Kidney epithelial cell (primary cell): ENCODE results near the gene AIFM2. TPM values are rescaled to one million over a fixed set of nuclear protein-coding genes. Genes with fewer than 3 reads are reported as not detected.

ENCODE experiments used
- DNase-seq: peaks from one replicate; pipeline ENCODE4 v3.0.0-alpha.2; 2010; ENCODE audit warnings: low read depth
- H3K27me3 ChIP-seq: 2 replicates; pipeline ENCODE4 v1.6.0; 2011; ENCODE audit warnings: low read length; ENCODE audit not compliant: control insufficient read depth, insufficient read depth
- H3K36me3 ChIP-seq: 2 replicates; pipeline ENCODE4 v1.5.1; 2011; ENCODE audit warnings: low read length; ENCODE audit not compliant: control insufficient read depth, insufficient read depth
- H3K4me3 ChIP-seq: 2 replicates; pipeline ENCODE4 v1.5.1; 2011; ENCODE audit warnings: low read depth, mild to moderate bottlenecking, control low read depth, low read length
- total RNA-seq: library from RNA; depleted of rRNA; stranded (reverse); fragments of >200 nt; gene quantifications from 2 replicates; pipeline ENCODE4 v1.2.3, GENCODE V29; 2015
- TF ChIP-seq, protein P1 (sequence below): IDR thresholded peaks from 2 replicates; pipeline ENCODE4 v1.5.1; 2011; ENCODE audit warnings: mild to moderate bottlenecking, moderate library complexity, low read length, control low read depth, inconsistent platforms; ENCODE audit not compliant: insufficient read depth, poor library complexity, severe bottlenecking

Gene AIFM2
- total RNA-seq, 1 donor from 2014 or later, result 12.4 TPM

- TF ChIP-seq, protein P1, sequence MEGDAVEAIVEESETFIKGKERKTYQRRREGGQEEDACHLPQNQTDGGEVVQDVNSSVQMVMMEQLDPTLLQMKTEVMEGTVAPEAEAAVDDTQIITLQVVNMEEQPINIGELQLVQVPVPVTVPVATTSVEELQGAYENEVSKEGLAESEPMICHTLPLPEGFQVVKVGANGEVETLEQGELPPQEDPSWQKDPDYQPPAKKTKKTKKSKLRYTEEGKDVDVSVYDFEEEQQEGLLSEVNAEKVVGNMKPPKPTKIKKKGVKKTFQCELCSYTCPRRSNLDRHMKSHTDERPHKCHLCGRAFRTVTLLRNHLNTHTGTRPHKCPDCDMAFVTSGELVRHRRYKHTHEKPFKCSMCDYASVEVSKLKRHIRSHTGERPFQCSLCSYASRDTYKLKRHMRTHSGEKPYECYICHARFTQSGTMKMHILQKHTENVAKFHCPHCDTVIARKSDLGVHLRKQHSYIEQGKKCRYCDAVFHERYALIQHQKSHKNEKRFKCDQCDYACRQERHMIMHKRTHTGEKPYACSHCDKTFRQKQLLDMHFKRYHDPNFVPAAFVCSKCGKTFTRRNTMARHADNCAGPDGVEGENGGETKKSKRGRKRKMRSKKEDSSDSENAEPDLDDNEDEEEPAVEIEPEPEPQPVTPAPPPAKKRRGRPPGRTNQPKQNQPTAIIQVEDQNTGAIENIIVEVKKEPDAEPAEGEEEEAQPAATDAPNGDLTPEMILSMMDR, result no peak
- H3K36me3 ChIP-seq, result no peaks in the 10 kb centered on the region
- no peak for DNase-seq
Observed at GRCh38 chr10:70063418-70064098, 69.1 kb downstream of the AIFM2 start.

More at GRCh38 chr10:70063418-70064098, 69.1 kb downstream of the AIFM2 start:
- Histone ChIP-seq H3K4me3 (no peak overlapping the region), H3K27me3 (no peaks in the 10 kb centered on the region)

Other genes starting within 250 kb of the AIFM2 start
- 72.4 and 77.9 TPM in 2 replicates for gene MACROH2A2, start 80.0 kb downstream of the AIFM2 start, total RNA-seq
- 11.9 and 13.1 TPM in 2 replicates for gene TYSND1, start 13.9 kb upstream of the AIFM2 start, total RNA-seq
- 47.4 and 53.8 TPM in 2 replicates for gene SAR1A, start 37.7 kb upstream of the AIFM2 start, total RNA-seq
- gene PPA1, start 100.6 kb upstream of the AIFM2 start, total RNA-seq, result 179 and 201 TPM in 2 replicates
- 0.04 and 0.21 TPM in 2 replicates for gene NPFFR1, start 151.2 kb upstream of the AIFM2 start, total RNA-seq
- 37.9 and 72.1 TPM in 2 replicates for gene LRRC20, start 249.8 kb upstream of the AIFM2 start, total RNA-seq